SK-N-SH treated with all-trans-retinoic acid at 6 μM for 48 hours (cell line): ENCODE measurements around the gene DHCR7.
A peak's percentile ranks its signal among the peaks of the same experiment; 100 is the strongest.

Experiments
- ATAC-seq: fragments of 200-7000 bp; cut with Tn5 transposase; 3 replicates; pipeline ENCODE4 v1.9.1; 2020; ENCODE audit warnings: mild to moderate bottlenecking, moderate library complexity
- ARNTL ChIP-seq: fragments of 450-650 bp; formaldehyde crosslinking; IDR thresholded peaks from 2 replicates; pipeline ENCODE4 v1.5.0; 2020; ENCODE audit warnings: low read depth, mild to moderate bottlenecking, moderate library complexity, borderline replicate concordance
- CREB5 ChIP-seq: fragments of 250-450 bp; sonication (Bioruptor Pico); IDR thresholded peaks from 2 replicates; pipeline ENCODE4 v1.5.1; 2020; ENCODE audit warnings: low read depth, mild to moderate bottlenecking, moderate library complexity
- CSDC2 ChIP-seq: fragments of 250-450 bp; sonication (Bioruptor Pico); IDR thresholded peaks from 2 replicates; pipeline ENCODE4 v1.5.0; 2020; ENCODE audit warnings: mild to moderate bottlenecking, moderate library complexity
- CSRNP3 ChIP-seq: fragments of 250-450 bp; sonication (Bioruptor Pico); IDR thresholded peaks from 2 replicates; pipeline ENCODE4 v1.5.1; 2021; ENCODE audit warnings: mild to moderate bottlenecking, moderate library complexity
- ESRRG ChIP-seq: fragments of 250-450 bp; sonication (Bioruptor Pico); IDR thresholded peaks from 2 replicates; pipeline ENCODE4 v1.6.1; 2021; ENCODE audit warnings: mild to moderate bottlenecking
- GLIS3 ChIP-seq: fragments of 250-450 bp; sonication (Bioruptor Pico); IDR thresholded peaks from 2 replicates; pipeline ENCODE4 v1.5.0; 2020; ENCODE audit warnings: mild to moderate bottlenecking, moderate library complexity
- ISL1 ChIP-seq: fragments of 250-450 bp; sonication (Bioruptor Pico); IDR thresholded peaks from 2 replicates; pipeline ENCODE4 v2.1.2; 2022; ENCODE audit warnings: mild to moderate bottlenecking, moderate library complexity
- OSR1 ChIP-seq: fragments of 250-450 bp; sonication (Bioruptor Pico); IDR thresholded peaks from 2 replicates; pipeline ENCODE4 v1.8.0; 2022; ENCODE audit warnings: moderate library complexity, mild to moderate bottlenecking, inconsistent platforms
- PATZ1 ChIP-seq: fragments of 250-450 bp; sonication (Bioruptor Pico); IDR thresholded peaks from 2 replicates; pipeline ENCODE4 v1.8.0; 2020; ENCODE audit warnings: mild to moderate bottlenecking, moderate library complexity, borderline replicate concordance
- POU6F1 ChIP-seq: fragments of 250-450 bp; sonication (Bioruptor Pico); IDR thresholded peaks from 2 replicates; pipeline ENCODE4 v1.8.0; 2021; ENCODE audit warnings: low read depth, mild to moderate bottlenecking, moderate library complexity, borderline replicate concordance
- PPARA ChIP-seq: fragments of 250-450 bp; sonication (Bioruptor Pico); IDR thresholded peaks from 2 replicates; pipeline ENCODE4 v1.5.0; 2020; ENCODE audit warnings: mild to moderate bottlenecking, borderline replicate concordance
- SNAI2 ChIP-seq: fragments of 250-450 bp; sonication (Bioruptor Pico); IDR thresholded peaks from 2 replicates; pipeline ENCODE4 v1.5.0; 2020; ENCODE audit warnings: mild to moderate bottlenecking, moderate library complexity
- TCF4 ChIP-seq: fragments of 250-450 bp; sonication (Bioruptor Pico); IDR thresholded peaks from 2 replicates; pipeline ENCODE4 v1.8.0; 2021; ENCODE audit warnings: mild to moderate bottlenecking, moderate library complexity, borderline replicate concordance
- TOX ChIP-seq: fragments of 250-450 bp; sonication (Bioruptor Pico); IDR thresholded peaks from 2 replicates; pipeline ENCODE4 v1.8.0; 2021; ENCODE audit warnings: mild to moderate bottlenecking, moderate library complexity, borderline replicate concordance
- TSHZ2 ChIP-seq: fragments of 250-450 bp; sonication (Bioruptor Pico); IDR thresholded peaks from 2 replicates; pipeline ENCODE4 v1.5.0; 2020; ENCODE audit warnings: mild to moderate bottlenecking, moderate library complexity
- ZC3H10 ChIP-seq: fragments of 250-450 bp; sonication (Bioruptor Pico); IDR thresholded peaks from 2 replicates; pipeline ENCODE4 v1.5.1; 2021; ENCODE audit warnings: mild to moderate bottlenecking, moderate library complexity
- ZFP3 ChIP-seq: fragments of 250-450 bp; sonication (Bioruptor Pico); IDR thresholded peaks from 2 replicates; pipeline ENCODE4 v1.5.0; 2020; ENCODE audit warnings: mild to moderate bottlenecking, moderate library complexity
- ZFP30 ChIP-seq: fragments of 450-650 bp; formaldehyde crosslinking; IDR thresholded peaks from 2 replicates; pipeline ENCODE4 v1.5.0; 2022; ENCODE audit warnings: mild to moderate bottlenecking, moderate library complexity
- ZNF565 ChIP-seq: fragments of 450-650 bp; formaldehyde crosslinking; conservative IDR thresholded peaks from 2 replicates; pipeline ENCODE4 v1.5.0; 2020; ENCODE audit warnings: low read depth, mild to moderate bottlenecking, moderate library complexity
- ZNF70 ChIP-seq: fragments of 450-650 bp; formaldehyde crosslinking; IDR thresholded peaks from 2 replicates; pipeline ENCODE4 v1.5.0; 2020; ENCODE audit warnings: mild to moderate bottlenecking, moderate library complexity

DHCR7 gene

GRCh38 chr11:71452199-71453036, 4.2 kb upstream of the DHCR7 start:
- TF ChIP-seq CSDC2 (CRISPR knock-in tag) (no peak), ZFP3 (CRISPR knock-in tag) (no peak), ZNF70 (no peak), PPARA (CRISPR knock-in tag) (no peak), TSHZ2 (no peak), TCF4 (CRISPR knock-in tag) (no peak), GLIS3 (no peak), ESRRG (CRISPR knock-in tag) (no peak), ZC3H10 (CRISPR knock-in tag) (no peak), ZNF565 (CRISPR knock-in tag) (no peak), CSRNP3 (CRISPR knock-in tag) (no peak), TOX (CRISPR knock-in tag) (no peak), CREB5 (no peak), SNAI2 (no peak)
- TF ChIP-seq, all 23 proteins: peak for 0
- peak; percentile 11 for ATAC-seq

GRCh38 chr11:71451596-71452198, 3.5 kb upstream of the DHCR7 start:
- TF ChIP-seq PATZ1 (CRISPR knock-in tag), result no peak
- no peak for TF ChIP-seq CSDC2 (CRISPR knock-in tag)
- TF ChIP-seq CSRNP3 (CRISPR knock-in tag), result no peak
- TF ChIP-seq POU6F1 (CRISPR knock-in tag), result no peak
- TF ChIP-seq ZFP3 (CRISPR knock-in tag), result no peak
- no peak for TF ChIP-seq ZC3H10 (CRISPR knock-in tag)
- no peak for TF ChIP-seq ARNTL (CRISPR knock-in tag)
- TF ChIP-seq ZNF565 (CRISPR knock-in tag), result no peak
- no peak for TF ChIP-seq SNAI2
- TF ChIP-seq ISL1 (CRISPR knock-in tag), result no peak
- no peak for TF ChIP-seq ZFP30
- no peak for TF ChIP-seq TCF4 (CRISPR knock-in tag)
- no peak for TF ChIP-seq TSHZ2
- TF ChIP-seq ESRRG (CRISPR knock-in tag), result no peak
- no peak for TF ChIP-seq OSR1 (CRISPR knock-in tag)
- no peak for TF ChIP-seq CREB5
- no peak for ATAC-seq
